Esophagus muscularis mucosa (tissue), 3 donors: ENCODE results near the gene FTSJ1.

Source experiments
- POLR2AphosphoS5 ChIP-seq, 2 donors: sonication (generic); formaldehyde crosslinking; IDR thresholded peaks; one replicate each; pipeline ENCODE4 v1.6.1; 2017; ENCODE audit warnings: antibody characterized with exemption in 2 of 2
- TF ChIP-seq, protein P1 (sequence below), 3 experiments: fragments of 200-600 bp in 2 of 3; fragments of 450-650 bp in 1 of 3; sonication (generic) in 2 of 3; IDR thresholded peaks; one replicate each; pipeline ENCODE4 v1.5.1; 2017 to 2019; ENCODE audit warnings: antibody characterized with exemption in 3 of 3, mild to moderate bottlenecking in 2 of 3, moderate library complexity in 1 of 3

DNA sequence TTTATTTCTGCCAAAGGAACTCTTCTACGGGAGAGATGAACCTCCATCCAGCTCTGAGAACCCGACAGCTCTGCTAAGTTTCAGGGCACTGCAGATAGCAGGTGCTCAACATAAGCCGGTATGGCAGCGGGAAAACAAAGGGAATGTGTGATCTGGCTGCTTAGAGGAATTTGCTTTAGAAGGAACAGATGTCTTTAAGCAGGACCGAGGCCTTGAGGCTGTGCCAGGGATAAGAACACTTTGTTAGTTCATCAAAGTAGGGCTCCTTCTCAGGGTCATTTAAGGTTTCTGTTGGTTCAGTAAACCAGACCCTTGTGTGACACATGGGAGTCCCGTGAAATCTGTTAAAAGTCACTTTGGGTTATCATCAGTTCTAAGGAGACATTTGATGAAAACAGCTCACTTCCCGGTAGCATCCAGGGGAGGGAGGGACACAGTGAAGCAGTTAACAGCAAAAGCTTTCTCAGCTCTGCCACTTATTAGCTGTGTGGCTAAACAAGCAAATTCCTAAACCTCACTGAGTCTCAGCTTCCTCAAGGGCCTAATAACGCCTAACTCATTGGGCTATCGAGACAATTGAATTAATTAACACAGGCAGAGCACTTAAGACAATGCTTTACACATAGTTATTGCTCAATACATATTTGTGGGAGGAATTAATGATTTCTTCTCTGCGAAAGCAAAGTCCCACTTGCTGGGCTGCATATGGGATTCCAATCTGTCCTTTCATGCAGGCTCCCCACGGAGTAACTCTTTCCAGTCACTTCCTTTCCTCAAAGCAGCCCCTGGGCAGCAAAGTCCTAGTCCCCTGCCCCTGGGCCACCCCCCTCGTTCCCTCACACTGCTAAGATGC, 2.9 kb upstream of the FTSJ1 start:
- TF ChIP-seq POLR2AphosphoS5 (IDR thresholded peaks at IDR 0.05), result no peak
- TF ChIP-seq, protein P1, sequence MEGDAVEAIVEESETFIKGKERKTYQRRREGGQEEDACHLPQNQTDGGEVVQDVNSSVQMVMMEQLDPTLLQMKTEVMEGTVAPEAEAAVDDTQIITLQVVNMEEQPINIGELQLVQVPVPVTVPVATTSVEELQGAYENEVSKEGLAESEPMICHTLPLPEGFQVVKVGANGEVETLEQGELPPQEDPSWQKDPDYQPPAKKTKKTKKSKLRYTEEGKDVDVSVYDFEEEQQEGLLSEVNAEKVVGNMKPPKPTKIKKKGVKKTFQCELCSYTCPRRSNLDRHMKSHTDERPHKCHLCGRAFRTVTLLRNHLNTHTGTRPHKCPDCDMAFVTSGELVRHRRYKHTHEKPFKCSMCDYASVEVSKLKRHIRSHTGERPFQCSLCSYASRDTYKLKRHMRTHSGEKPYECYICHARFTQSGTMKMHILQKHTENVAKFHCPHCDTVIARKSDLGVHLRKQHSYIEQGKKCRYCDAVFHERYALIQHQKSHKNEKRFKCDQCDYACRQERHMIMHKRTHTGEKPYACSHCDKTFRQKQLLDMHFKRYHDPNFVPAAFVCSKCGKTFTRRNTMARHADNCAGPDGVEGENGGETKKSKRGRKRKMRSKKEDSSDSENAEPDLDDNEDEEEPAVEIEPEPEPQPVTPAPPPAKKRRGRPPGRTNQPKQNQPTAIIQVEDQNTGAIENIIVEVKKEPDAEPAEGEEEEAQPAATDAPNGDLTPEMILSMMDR (IDR thresholded peaks at IDR 0.05), result no peak
